Measurements from ENCODE around the gene RPH3AL.
"Not testable (repeated sequence)": the region's sequence is repeated elsewhere in the genome, so short reads cannot be mapped to it uniquely, and the experiment has no call there.

GRCh38 chr17:243924-244323 is 108.7 kb downstream of the RPH3AL start:
- TF ChIP-seq CTCF (IDR thresholded peaks at IDR 0.05; ENCODE audit: poor library complexity, severe bottlenecking); TAF1 (IDR thresholded peaks at IDR 0.05; ENCODE audit: low read depth); POLR2AphosphoS5 (IDR thresholded peaks at IDR 0.05); EZH2 (IDR thresholded peaks at IDR 0.05; ENCODE audit: borderline replicate concordance, insufficient read depth, low read length, poor library complexity, severe bottlenecking); RAD21 (conservative IDR thresholded peaks at IDR 0.05); EP300 (conservative IDR thresholded peaks at IDR 0.05; ENCODE audit: poor library complexity, severe bottlenecking): not testable (repeated sequence)

Measured in neural cell (in vitro differentiated cells).